Trophoblast cell (in vitro differentiated cells and primary cell): ENCODE measurements around the gene TMPRSS6.

Source experiments
- DNase-seq, 2 donors: peaks; one replicate each; pipeline ENCODE4 v3.0.0-alpha.2; 2016
- H2AFZ ChIP-seq: 2 replicates; pipeline ENCODE4 v1.6.1; 2013; ENCODE audit warnings: low read length, moderate library complexity, mild to moderate bottlenecking; ENCODE audit not compliant: insufficient read depth, poor library complexity
- H2AK5ac ChIP-seq: 2 replicates; pipeline ENCODE4 v1.6.1; 2013; ENCODE audit warnings: mild to moderate bottlenecking, low read length
- H2BK120ac ChIP-seq: 2 replicates; pipeline ENCODE4 v1.6.1; 2013; ENCODE audit warnings: low read length, mild to moderate bottlenecking, moderate library complexity; ENCODE audit not compliant: insufficient read depth, poor library complexity
- H2BK12ac ChIP-seq: 2 replicates; pipeline ENCODE4 v1.6.1; 2013; ENCODE audit warnings: mild to moderate bottlenecking, low read length, moderate library complexity
- H2BK5ac ChIP-seq: 2 replicates; pipeline ENCODE4 v1.6.1; 2013; ENCODE audit warnings: low read length, low read depth, moderate library complexity, mild to moderate bottlenecking; ENCODE audit not compliant: poor library complexity
- H3K14ac ChIP-seq: 2 replicates; pipeline ENCODE4 v1.6.1; 2013; ENCODE audit warnings: mild to moderate bottlenecking, low read length
- H3K18ac ChIP-seq: 2 replicates; pipeline ENCODE4 v1.6.1; 2013; ENCODE audit warnings: mild to moderate bottlenecking, low read length
- H3K23ac ChIP-seq: 2 replicates; pipeline ENCODE4 v1.6.1; 2013; ENCODE audit warnings: low read length
- H3K27ac ChIP-seq: 2 replicates; pipeline ENCODE4 v1.5.1; 2013; ENCODE audit warnings: low read depth, mild to moderate bottlenecking, inconsistent platforms, low read length, moderate library complexity
- H3K27me3 ChIP-seq: 2 replicates; pipeline ENCODE4 v1.6.1; 2013; ENCODE audit warnings: inconsistent platforms, mild to moderate bottlenecking, low read length, moderate library complexity; ENCODE audit not compliant: insufficient read depth
- H3K36me3 ChIP-seq, 2 experiments: 1 replicate in 1 of 2; 2 replicates in 1 of 2; pipeline ENCODE4 v1.6.1; 2013; ENCODE audit warnings: low read length in 2 of 2, mild to moderate bottlenecking in 2 of 2, moderate library complexity in 1 of 2; ENCODE audit not compliant: insufficient read depth in 2 of 2, control insufficient read depth in 1 of 2
- H3K4ac ChIP-seq: 2 replicates; pipeline ENCODE4 v1.6.1; 2013; ENCODE audit warnings: low read depth, mild to moderate bottlenecking, low read length, moderate library complexity
- H3K4me1 ChIP-seq, 2 experiments: 1 replicate in 1 of 2; 2 replicates in 1 of 2; pipeline ENCODE4 v1.6.1; 2013; ENCODE audit warnings: low read length in 2 of 2, mild to moderate bottlenecking in 2 of 2, moderate library complexity in 1 of 2; ENCODE audit not compliant: insufficient read depth in 2 of 2, control insufficient read depth in 1 of 2
- H3K4me2 ChIP-seq: 2 replicates; pipeline ENCODE4 v1.6.1; 2013; ENCODE audit warnings: inconsistent platforms, mild to moderate bottlenecking, low read length, moderate library complexity
- H3K4me3 ChIP-seq: 2 replicates; pipeline ENCODE4 v1.5.1; 2013; ENCODE audit warnings: mild to moderate bottlenecking, low read depth, low read length, inconsistent platforms
- H3K79me1 ChIP-seq: one replicate; pipeline ENCODE4 v1.6.1; 2013; ENCODE audit warnings: low read length
- H3K79me2 ChIP-seq: 2 replicates; pipeline ENCODE4 v1.6.1; 2013; ENCODE audit warnings: low read length, mild to moderate bottlenecking; ENCODE audit not compliant: control insufficient read depth, insufficient read depth, poor library complexity
- H3K9ac ChIP-seq: 2 replicates; pipeline ENCODE4 v1.6.1; 2013; ENCODE audit warnings: mild to moderate bottlenecking, low read length
- H3K9me3 ChIP-seq: 2 replicates; pipeline ENCODE4 v1.6.1; 2013; ENCODE audit warnings: low read depth, mild to moderate bottlenecking, control low read depth, inconsistent platforms, low read length; ENCODE audit not compliant: insufficient read depth
- H4K12ac ChIP-seq: 2 replicates; pipeline ENCODE4 v1.6.1; 2013; ENCODE audit warnings: low read depth, mild to moderate bottlenecking, low read length, moderate library complexity
- H4K8ac ChIP-seq: 2 replicates; pipeline ENCODE4 v1.6.1; 2013; ENCODE audit warnings: low read depth, mild to moderate bottlenecking, low read length, moderate library complexity
- H4K91ac ChIP-seq: one replicate; pipeline ENCODE4 v1.6.1; 2013; ENCODE audit warnings: low read depth, mild to moderate bottlenecking, low read length, moderate library complexity
- WGBS: extraction: QIAGEN DNeasy Blood & Tissue Kit; methylation state at CpG from one replicate; pipeline ENCODE4 v1.1.7; 2013; ENCODE audit warnings: missing lambda C conversion rate; ENCODE audit not compliant: insufficient read length, insufficient coverage; ENCODE audit errors: extremely low coverage; 5-methylcytosine and 5-hydroxymethylcytosine counted together

TMPRSS6 gene

GRCh38 chr22:37062376-37062675 lies 47.2 kb downstream of the TMPRSS6 start:
- no peaks in the 10 kb centered on the region for H3K36me3 ChIP-seq
- no peak overlapping the region for H2BK120ac ChIP-seq
- H3K79me2 ChIP-seq: no peaks in the 10 kb centered on the region
- H3K18ac ChIP-seq: no peak overlapping the region
- H4K8ac ChIP-seq: no peak overlapping the region
- no peak overlapping the region for H3K4me2 ChIP-seq
- no peak overlapping the region for H3K27ac ChIP-seq
- DNase-seq: no peak
- H3K9ac ChIP-seq: no peak overlapping the region
- no CpG with 5 or more reads among the region's 7 CpGs for WGBS
- H3K4ac ChIP-seq: no peak overlapping the region
- no peaks in the 10 kb centered on the region for H3K79me1 ChIP-seq
- H2AK5ac ChIP-seq: no peak overlapping the region
- no peak overlapping the region for H2BK12ac ChIP-seq
- no peak overlapping the region for H3K4me3 ChIP-seq
- H4K91ac ChIP-seq: no peak overlapping the region
- H3K14ac ChIP-seq: no peak overlapping the region
- no peaks in the 10 kb centered on the region for H3K4me1 ChIP-seq
- no peak overlapping the region for H4K12ac ChIP-seq
- no peak overlapping the region for H3K23ac ChIP-seq
- no peaks in the 10 kb centered on the region for H3K27me3 ChIP-seq
- H2AFZ ChIP-seq: no peak overlapping the region
- peaks cover 7% of the 10 kb centered on the region for H3K9me3 ChIP-seq
- no peak overlapping the region for H2BK5ac ChIP-seq

GRCh38 chr22:37061611-37062375 lies 47.7 kb downstream of the TMPRSS6 start:
- no peak overlapping the region for H2AFZ ChIP-seq
- H3K18ac ChIP-seq: no peak overlapping the region
- H3K14ac ChIP-seq: no peak overlapping the region
- no CpG with 5 or more reads among the region's 10 CpGs for WGBS
- H2BK5ac ChIP-seq: no peak overlapping the region
- no peak overlapping the region for H2BK12ac ChIP-seq
- no peak overlapping the region for H2AK5ac ChIP-seq
- H3K79me1 ChIP-seq: no peaks in the 10 kb centered on the region
- H2BK120ac ChIP-seq: no peak overlapping the region
- H3K27ac ChIP-seq: no peak overlapping the region
- DNase-seq: no peak
- no peak overlapping the region for H4K8ac ChIP-seq
- no peak overlapping the region for H3K4ac ChIP-seq
- H3K4me3 ChIP-seq: no peak overlapping the region
- H3K4me2 ChIP-seq: no peak overlapping the region
- H4K91ac ChIP-seq: no peak overlapping the region
- H3K36me3 ChIP-seq: no peaks in the 10 kb centered on the region
- peaks cover 7% of the 10 kb centered on the region for H3K9me3 ChIP-seq
- no peak overlapping the region for H3K23ac ChIP-seq
- no peaks in the 10 kb centered on the region for H3K79me2 ChIP-seq
- no peaks in the 10 kb centered on the region for H3K4me1 ChIP-seq
- no peaks in the 10 kb centered on the region for H3K27me3 ChIP-seq
- no peak overlapping the region for H3K9ac ChIP-seq
- no peak overlapping the region for H4K12ac ChIP-seq

- Histone ChIP-seq H3K79me1 (no peaks in the 10 kb centered on the region), H2BK12ac (no peak overlapping the region), H3K23ac (no peak overlapping the region), H3K4ac (no peak overlapping the region), H2BK5ac (no peak overlapping the region), H3K9ac (no peak overlapping the region), H3K18ac (no peak overlapping the region), H2AK5ac (no peak overlapping the region), H4K8ac (no peak overlapping the region), H3K27me3 (no peaks in the 10 kb centered on the region), H3K14ac (no peak overlapping the region), H3K9me3 (peaks cover 7% of the 10 kb centered on the region), H3K4me1 (no peaks in the 10 kb centered on the region), H3K79me2 (no peaks in the 10 kb centered on the region), H4K91ac (no peak overlapping the region), H3K4me2 (no peak overlapping the region), H3K4me3 (no peak overlapping the region), H2BK120ac (no peak overlapping the region), H3K36me3 (no peaks in the 10 kb centered on the region), H4K12ac (no peak overlapping the region), H2AFZ (no peak overlapping the region), H3K27ac (no peak overlapping the region)
- DNase-seq: no peak
- no CpG with 5 or more reads among the region's 28 CpGs for WGBS
These were observed 48.5 kb downstream of the TMPRSS6 start for GRCh38 chr22:37060801-37061610.

- Histone ChIP-seq H2BK120ac (no peak overlapping the region), H3K36me3 (no peaks in the 10 kb centered on the region), H3K79me1 (no peaks in the 10 kb centered on the region), H4K12ac (no peak overlapping the region), H4K8ac (no peak overlapping the region), H3K27me3 (no peaks in the 10 kb centered on the region), H3K14ac (no peak overlapping the region), H3K4me3 (no peak overlapping the region), H2BK5ac (no peak overlapping the region), H3K27ac (no peak overlapping the region), H3K18ac (no peak overlapping the region), H2BK12ac (no peak overlapping the region), H3K4me2 (no peak overlapping the region), H3K9ac (no peak overlapping the region), H3K79me2 (no peaks in the 10 kb centered on the region), H3K4ac (no peak overlapping the region), H4K91ac (no peak overlapping the region), H3K9me3 (peaks cover 7% of the 10 kb centered on the region), H2AK5ac (no peak overlapping the region), H3K4me1 (no peaks in the 10 kb centered on the region), H2AFZ (no peak overlapping the region), H3K23ac (no peak overlapping the region)
- DNase-seq: no peak
- WGBS: no CpG with 5 or more reads among the region's 9 CpGs
These were observed 49.5 kb downstream of the TMPRSS6 start for GRCh38 chr22:37059876-37060449.
